Activated B cell treated with CpG ODN at 0.5 μM for 24 hours (primary cell): ENCODE results near the gene ZNF525. TPM values are rescaled to one million over a fixed set of nuclear protein-coding genes. Genes with fewer than 3 reads are reported as not detected.

Experiments
- ATAC-seq: fragments of 200-7000 bp; cut with Tn5 transposase; one replicate; pipeline ENCODE4 v1.10.0; 2021; ENCODE audit warnings: low read depth, mild to moderate bottlenecking, moderate library complexity
- CTCF ChIA-PET: fragments of 350-600 bp; sonication (Branson Sonifier 250); formaldehyde crosslinking; loops from one replicate; lab custom pipeline; 2021; ENCODE audit warnings: antibody characterized with exemption; lab: Charles Lee
- POLR2A ChIA-PET: fragments of 350-600 bp; sonication (Branson Sonifier 250); formaldehyde crosslinking; loops from one replicate; lab custom pipeline; 2021; ENCODE audit warnings: antibody characterized with exemption; lab: Charles Lee
- DNase-seq: peaks from one replicate; pipeline ENCODE4 v3.0.0; 2022
- H3K27ac Mint-ChIP-seq: one replicate; pipeline ENCODE4 v1.8.0; 2020; ENCODE audit warnings: mixed read lengths
- H3K27me3 Mint-ChIP-seq: one replicate; pipeline ENCODE4 v1.8.0; 2021; ENCODE audit warnings: mixed read lengths
- H3K36me3 Mint-ChIP-seq: one replicate; pipeline ENCODE4 v1.8.0; 2021; ENCODE audit warnings: low read depth, mixed read lengths
- H3K4me1 Mint-ChIP-seq: one replicate; pipeline ENCODE4 v1.8.0; 2021; ENCODE audit warnings: mixed read lengths
- H3K4me3 Mint-ChIP-seq: one replicate; pipeline ENCODE4 v1.8.0; 2020; ENCODE audit warnings: mild to moderate bottlenecking, mixed read lengths
- H3K9me3 Mint-ChIP-seq: one replicate; pipeline ENCODE4 v1.8.0; 2020; ENCODE audit warnings: mixed read lengths
- intact Hi-C: fragments of 100-400 bp; cut with micrococcal nuclease; formaldehyde crosslinking; loops from one replicate; pipeline ENCODE4 v1.15.1; 2024
- total RNA-seq: library from RNA; stranded (reverse); gene quantifications from 2 replicates; pipeline ENCODE4 v1.2.3, GENCODE V29; 2022
- TF ChIP-seq, protein P1 (sequence below): fragments of 200-600 bp; IDR thresholded peaks from one replicate; pipeline ENCODE4 v1.8.0; 2022; ENCODE audit warnings: antibody characterized with exemption, mild to moderate bottlenecking

The ZNF525 gene
- total RNA-seq = 28.9 and 37.4 TPM in 2 replicates

GRCh38 chr19:53365134-53365898, at the start of gene ZNF525:
Gene ZNF525 (plus strand): TSS chr19:53365705. CDS start chr19:53372282, 6,577 bp downstream.
- Mint-ChIP-seq H3K36me3 (peaks cover 9% of the 10 kb centered on the region), H3K4me3 (peak within 1 kb of the TSS; percentile 96), H3K4me1 (peaks cover 34% of the 10 kb centered on the region), H3K27me3 (no peaks in the 10 kb centered on the region), H3K9me3 (no peaks in the 10 kb centered on the region), H3K27ac (peak within 1 kb of the TSS; percentile 98)
- ATAC-seq (peak; percentile 99), DNase-seq (peak; percentile 98)
- ChIA-PET POLR2A (interaction anchor here (1.0 to 2.4 kb wide), 2 partner anchors 30 to 1176 kb away, joined by 3 to 9 read pairs; partner anchors contain the start of genes PPP2R1A and ZNF765), CTCF (no interaction called here)
- intact Hi-C loops = loop anchor here (1.0 to 2.0 kb wide), 10 partner anchors 30 to 630 kb away; partner anchors contain the start of genes ZNF160, ZNF611, ZNF761 and ZNF765
- TF ChIP-seq, protein P1, sequence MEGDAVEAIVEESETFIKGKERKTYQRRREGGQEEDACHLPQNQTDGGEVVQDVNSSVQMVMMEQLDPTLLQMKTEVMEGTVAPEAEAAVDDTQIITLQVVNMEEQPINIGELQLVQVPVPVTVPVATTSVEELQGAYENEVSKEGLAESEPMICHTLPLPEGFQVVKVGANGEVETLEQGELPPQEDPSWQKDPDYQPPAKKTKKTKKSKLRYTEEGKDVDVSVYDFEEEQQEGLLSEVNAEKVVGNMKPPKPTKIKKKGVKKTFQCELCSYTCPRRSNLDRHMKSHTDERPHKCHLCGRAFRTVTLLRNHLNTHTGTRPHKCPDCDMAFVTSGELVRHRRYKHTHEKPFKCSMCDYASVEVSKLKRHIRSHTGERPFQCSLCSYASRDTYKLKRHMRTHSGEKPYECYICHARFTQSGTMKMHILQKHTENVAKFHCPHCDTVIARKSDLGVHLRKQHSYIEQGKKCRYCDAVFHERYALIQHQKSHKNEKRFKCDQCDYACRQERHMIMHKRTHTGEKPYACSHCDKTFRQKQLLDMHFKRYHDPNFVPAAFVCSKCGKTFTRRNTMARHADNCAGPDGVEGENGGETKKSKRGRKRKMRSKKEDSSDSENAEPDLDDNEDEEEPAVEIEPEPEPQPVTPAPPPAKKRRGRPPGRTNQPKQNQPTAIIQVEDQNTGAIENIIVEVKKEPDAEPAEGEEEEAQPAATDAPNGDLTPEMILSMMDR = no peak

GRCh38 chr19:53328967-53329366, 36.5 kb upstream of the ZNF525 start:
- intact Hi-C loops = no loop called here
- peaks cover 18% of the 10 kb centered on the region for H3K36me3 Mint-ChIP-seq
- H3K27ac Mint-ChIP-seq = no peak overlapping the region
- POLR2A ChIA-PET = no interaction called here
- TF ChIP-seq, protein P1 = no peak
- peaks cover 27% of the 10 kb centered on the region for H3K9me3 Mint-ChIP-seq
- no peak for DNase-seq
- peak overlapping the region; percentile 58 for H3K4me3 Mint-ChIP-seq
- CTCF ChIA-PET = no interaction called here
- no peak for ATAC-seq
- H3K27me3 Mint-ChIP-seq = peaks cover 16% of the 10 kb centered on the region
- H3K4me1 Mint-ChIP-seq = peaks cover 14% of the 10 kb centered on the region

DNA sequence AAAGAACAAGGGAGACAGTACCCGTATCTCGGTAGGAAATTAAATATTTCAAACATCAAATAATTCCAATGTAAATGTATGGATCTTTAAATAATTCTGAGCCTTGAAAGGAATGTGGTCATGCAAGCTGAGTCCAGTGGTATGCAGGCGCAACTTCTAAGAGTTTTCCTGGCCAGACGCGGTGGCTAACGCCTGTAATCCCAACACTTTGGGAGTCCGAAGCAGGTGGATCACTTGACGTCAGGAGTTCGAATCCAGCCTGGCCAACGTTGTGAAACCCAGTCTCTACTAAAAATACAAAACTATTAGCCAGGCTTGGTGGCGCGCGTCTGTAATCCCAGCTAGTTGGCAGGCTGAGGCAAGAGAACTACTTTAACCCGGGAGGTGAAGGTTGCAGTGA, 33.0 kb upstream of the ZNF525 start:
- Mint-ChIP-seq H3K36me3 (peaks cover 27% of the 10 kb centered on the region), H3K27ac (no peak overlapping the region), H3K4me1 (peaks cover 32% of the 10 kb centered on the region), H3K27me3 (peaks cover 7% of the 10 kb centered on the region), H3K4me3 (peak overlapping the region; percentile 95), H3K9me3 (peaks cover 19% of the 10 kb centered on the region)
- CTCF ChIA-PET = no interaction called here
- DNase-seq (no peak), ATAC-seq (no peak)
- TF ChIP-seq, protein P1 = no peak
- POLR2A ChIA-PET = interaction anchor here (0.6 to 1.0 kb wide), 2 partner anchors 198 to 963 kb away, joined by 4 to 5 read pairs; partner anchors contain the start of gene ZNF880
- intact Hi-C loops = loop anchor here (2.0 to 10.0 kb wide), 5 partner anchors 62 to 1038 kb away; partner anchors contain the start of genes ZNF320, ZNF480, ZNF765 and ZNF813

DNA sequence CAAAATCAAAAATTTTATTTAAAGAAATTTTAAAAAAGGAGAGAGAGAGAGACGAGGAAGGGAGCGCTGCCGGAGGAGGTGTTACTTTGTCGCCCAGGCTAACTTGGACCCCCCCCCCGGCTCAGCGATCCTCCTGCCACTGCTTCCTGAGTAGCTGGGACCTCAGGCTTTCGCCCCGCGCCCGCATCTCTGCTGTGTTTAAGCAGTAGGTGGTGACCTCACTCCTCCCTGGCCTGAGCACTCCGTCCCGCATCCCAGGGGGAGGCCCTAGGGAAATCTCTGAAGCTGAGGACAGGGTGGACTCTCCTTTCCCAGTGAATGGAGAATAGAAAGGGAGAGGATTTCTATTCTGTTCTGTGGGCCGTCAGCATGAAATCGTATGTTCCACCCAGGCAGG, 32.4 kb upstream of the ZNF525 start:
- TF ChIP-seq, protein P1 = no peak
- Mint-ChIP-seq H3K27ac (peak overlapping the region; percentile 91), H3K36me3 (peaks cover 33% of the 10 kb centered on the region), H3K9me3 (peaks cover 15% of the 10 kb centered on the region), H3K4me3 (peak overlapping the region; percentile 95), H3K4me1 (peaks cover 32% of the 10 kb centered on the region), H3K27me3 (peaks cover 7% of the 10 kb centered on the region)
- ChIA-PET POLR2A (interaction anchor here (0.5 to 1.1 kb wide), 7 partner anchors 15 to 963 kb away, joined by 3 to 5 read pairs (median 3); partner anchors contain the start of genes ZNF677 and ZNF880), CTCF (no interaction called here)
- ATAC-seq (peak; percentile 20), DNase-seq (no peak)
- intact Hi-C loops = loop anchor here (1.0 to 10.0 kb wide), 10 partner anchors 32 to 1038 kb away; partner anchors contain the start of genes ZNF320, ZNF480, ZNF525 and ZNF677
